ENCODE results near the gene TNFRSF11A.

The TNFRSF11A gene

GRCh38 chr18:62294073-62294472, 31.0 kb upstream of the TNFRSF11A start:
- no peaks in the 10 kb centered on the region for H3K79me2 ChIP-seq (ENCODE audit: control insufficient read depth, insufficient read depth, low read length, poor library complexity)
- no peak overlapping the region for H3K4me3 ChIP-seq (ENCODE audit: low read depth, low read length)
- H3K9me3 ChIP-seq (ENCODE audit: insufficient read depth, low read depth, low read length) = no peaks in the 10 kb centered on the region
- H3K23ac ChIP-seq (ENCODE audit: low read length) = no peak overlapping the region
- H2AFZ ChIP-seq (ENCODE audit: insufficient read depth, low read length, poor library complexity) = no peak overlapping the region
- H3K4me2 ChIP-seq (ENCODE audit: low read length) = no peak overlapping the region
- no peak for DNase-seq
- no peak overlapping the region for H4K8ac ChIP-seq (ENCODE audit: low read depth, low read length)
- H3K9ac ChIP-seq (ENCODE audit: low read length) = no peak overlapping the region
- no peaks in the 10 kb centered on the region for H3K36me3 ChIP-seq (ENCODE audit: control insufficient read depth in 1 of 2, insufficient read depth in 2 of 2, low read length in 2 of 2)
- H4K12ac ChIP-seq (ENCODE audit: low read depth, low read length) = no peak overlapping the region
- no peak overlapping the region for H2AK5ac ChIP-seq (ENCODE audit: low read length)
- H3K27me3 ChIP-seq (ENCODE audit: insufficient read depth, low read length) = no peaks in the 10 kb centered on the region
- H2BK12ac ChIP-seq (ENCODE audit: low read length) = no peak overlapping the region
- H2BK5ac ChIP-seq (ENCODE audit: low read depth, low read length, poor library complexity) = no peak overlapping the region
- no peak overlapping the region for H3K18ac ChIP-seq (ENCODE audit: low read length)
- no peak overlapping the region for H2BK120ac ChIP-seq (ENCODE audit: insufficient read depth, low read length, poor library complexity)
- no peaks in the 10 kb centered on the region for H3K79me1 ChIP-seq (ENCODE audit: low read length)
- no peaks in the 10 kb centered on the region for H3K4me1 ChIP-seq (ENCODE audit: control insufficient read depth in 1 of 2, insufficient read depth in 2 of 2, low read length in 2 of 2)
- H3K4ac ChIP-seq (ENCODE audit: low read depth, low read length) = no peak overlapping the region
- H4K91ac ChIP-seq (ENCODE audit: low read depth, low read length) = no peak overlapping the region
- no peak overlapping the region for H3K27ac ChIP-seq (ENCODE audit: low read depth, low read length)
- no peak overlapping the region for H3K14ac ChIP-seq (ENCODE audit: low read length)

GRCh38 chr18:62300359-62300963, 24.6 kb upstream of the TNFRSF11A start:
- no peaks in the 10 kb centered on the region for H3K27me3 ChIP-seq (ENCODE audit: insufficient read depth, low read length)
- H2AFZ ChIP-seq (ENCODE audit: insufficient read depth, low read length, poor library complexity) = no peak overlapping the region
- no peak overlapping the region for H4K12ac ChIP-seq (ENCODE audit: low read depth, low read length)
- no peak overlapping the region for H3K23ac ChIP-seq (ENCODE audit: low read length)
- DNase-seq = no peak
- no peaks in the 10 kb centered on the region for H3K79me2 ChIP-seq (ENCODE audit: control insufficient read depth, insufficient read depth, low read length, poor library complexity)
- H3K9ac ChIP-seq (ENCODE audit: low read length) = no peak overlapping the region
- WGBS (ENCODE audit: extremely low coverage, insufficient coverage, insufficient read length) = no CpG with 5 or more reads among the region's 3 CpGs
- no peak overlapping the region for H3K4me2 ChIP-seq (ENCODE audit: low read length)
- H4K91ac ChIP-seq (ENCODE audit: low read depth, low read length) = no peak overlapping the region
- H4K8ac ChIP-seq (ENCODE audit: low read depth, low read length) = no peak overlapping the region
- H3K79me1 ChIP-seq (ENCODE audit: low read length) = no peaks in the 10 kb centered on the region
- H3K36me3 ChIP-seq (ENCODE audit: control insufficient read depth in 1 of 2, insufficient read depth in 2 of 2, low read length in 2 of 2) = peaks cover 2 to 4% of the 10 kb centered on the region in 2 experiments
- H2BK12ac ChIP-seq (ENCODE audit: low read length) = no peak overlapping the region
- H3K14ac ChIP-seq (ENCODE audit: low read length) = no peak overlapping the region
- H3K18ac ChIP-seq (ENCODE audit: low read length) = no peak overlapping the region
- no peak overlapping the region for H3K4me3 ChIP-seq (ENCODE audit: low read depth, low read length)
- H3K9me3 ChIP-seq (ENCODE audit: insufficient read depth, low read depth, low read length) = no peaks in the 10 kb centered on the region
- H3K4me1 ChIP-seq (ENCODE audit: control insufficient read depth in 1 of 2, insufficient read depth in 2 of 2, low read length in 2 of 2) = no peaks in the 10 kb centered on the region
- H2BK5ac ChIP-seq (ENCODE audit: low read depth, low read length, poor library complexity) = no peak overlapping the region
- no peak overlapping the region for H3K27ac ChIP-seq (ENCODE audit: low read depth, low read length)
- no peak overlapping the region for H3K4ac ChIP-seq (ENCODE audit: low read depth, low read length)
- H2AK5ac ChIP-seq (ENCODE audit: low read length) = no peak overlapping the region
- H2BK120ac ChIP-seq (ENCODE audit: insufficient read depth, low read length, poor library complexity) = no peak overlapping the region

GRCh38 chr18:62301322-62301721, 23.8 kb upstream of the TNFRSF11A start:
- H3K4me2 ChIP-seq (ENCODE audit: low read length) = no peak overlapping the region
- no CpG with 5 or more reads among the region's 1 CpG for WGBS (ENCODE audit: extremely low coverage, insufficient coverage, insufficient read length)
- H2AK5ac ChIP-seq (ENCODE audit: low read length) = no peak overlapping the region
- H3K9me3 ChIP-seq (ENCODE audit: insufficient read depth, low read depth, low read length) = no peaks in the 10 kb centered on the region
- H3K4me1 ChIP-seq (ENCODE audit: control insufficient read depth in 1 of 2, insufficient read depth in 2 of 2, low read length in 2 of 2) = no peaks in the 10 kb centered on the region
- no peak overlapping the region for H4K12ac ChIP-seq (ENCODE audit: low read depth, low read length)
- DNase-seq = no peak
- no peaks in the 10 kb centered on the region for H3K79me1 ChIP-seq (ENCODE audit: low read length)
- no peak overlapping the region for H2BK12ac ChIP-seq (ENCODE audit: low read length)
- peaks cover 2 to 4% of the 10 kb centered on the region in 2 experiments for H3K36me3 ChIP-seq (ENCODE audit: control insufficient read depth in 1 of 2, insufficient read depth in 2 of 2, low read length in 2 of 2)
- H3K14ac ChIP-seq (ENCODE audit: low read length) = no peak overlapping the region
- H3K18ac ChIP-seq (ENCODE audit: low read length) = no peak overlapping the region
- no peak overlapping the region for H4K8ac ChIP-seq (ENCODE audit: low read depth, low read length)
- H2AFZ ChIP-seq (ENCODE audit: insufficient read depth, low read length, poor library complexity) = no peak overlapping the region
- H4K91ac ChIP-seq (ENCODE audit: low read depth, low read length) = no peak overlapping the region
- H3K9ac ChIP-seq (ENCODE audit: low read length) = no peak overlapping the region
- H3K27ac ChIP-seq (ENCODE audit: low read depth, low read length) = no peak overlapping the region
- no peaks in the 10 kb centered on the region for H3K79me2 ChIP-seq (ENCODE audit: control insufficient read depth, insufficient read depth, low read length, poor library complexity)
- H3K27me3 ChIP-seq (ENCODE audit: insufficient read depth, low read length) = no peaks in the 10 kb centered on the region
- H2BK120ac ChIP-seq (ENCODE audit: insufficient read depth, low read length, poor library complexity) = no peak overlapping the region
- no peak overlapping the region for H2BK5ac ChIP-seq (ENCODE audit: low read depth, low read length, poor library complexity)
- H3K23ac ChIP-seq (ENCODE audit: low read length) = no peak overlapping the region
- no peak overlapping the region for H3K4ac ChIP-seq (ENCODE audit: low read depth, low read length)
- H3K4me3 ChIP-seq (ENCODE audit: low read depth, low read length) = no peak overlapping the region

GRCh38 chr18:62312851-62313250, 12.3 kb upstream of the TNFRSF11A start:
- Histone ChIP-seq H3K23ac (ENCODE audit: low read length) (no peak overlapping the region), H3K27me3 (ENCODE audit: insufficient read depth, low read length) (no peaks in the 10 kb centered on the region)

More at GRCh38 chr18:62312851-62313250, 12.3 kb upstream of the TNFRSF11A start:
- Histone ChIP-seq H4K12ac (ENCODE audit: low read depth, low read length) (no peak overlapping the region), H2BK12ac (ENCODE audit: low read length) (no peak overlapping the region), H3K4ac (ENCODE audit: low read depth, low read length) (no peak overlapping the region), H3K4me2 (ENCODE audit: low read length) (no peak overlapping the region), H2BK5ac (ENCODE audit: low read depth, low read length, poor library complexity) (no peak overlapping the region), H3K9me3 (ENCODE audit: insufficient read depth, low read depth, low read length) (no peaks in the 10 kb centered on the region), H2AK5ac (ENCODE audit: low read length) (no peak overlapping the region), H3K79me1 (ENCODE audit: low read length) (no peaks in the 10 kb centered on the region), H2AFZ (ENCODE audit: insufficient read depth, low read length, poor library complexity) (no peak overlapping the region), H3K79me2 (ENCODE audit: control insufficient read depth, insufficient read depth, low read length, poor library complexity) (no peaks in the 10 kb centered on the region), H3K4me1 (ENCODE audit: control insufficient read depth in 1 of 2, insufficient read depth in 2 of 2, low read length in 2 of 2) (no peaks in the 10 kb centered on the region), H2BK120ac (ENCODE audit: insufficient read depth, low read length, poor library complexity) (no peak overlapping the region), H3K27ac (ENCODE audit: low read depth, low read length) (no peak overlapping the region), H3K36me3 (ENCODE audit: control insufficient read depth in 1 of 2, insufficient read depth in 2 of 2, low read length in 2 of 2) (peaks cover 5 to 7% of the 10 kb centered on the region in 2 experiments), H3K4me3 (ENCODE audit: low read depth, low read length) (no peak overlapping the region), H4K8ac (ENCODE audit: low read depth, low read length) (no peak overlapping the region), H3K18ac (ENCODE audit: low read length) (no peak overlapping the region), H4K91ac (ENCODE audit: low read depth, low read length) (no peak overlapping the region), H3K14ac (ENCODE audit: low read length) (no peak overlapping the region), H3K9ac (ENCODE audit: low read length) (no peak overlapping the region)
- WGBS (ENCODE audit: extremely low coverage, insufficient coverage, insufficient read length) = no CpG with 5 or more reads among the region's 1 CpG
- no peak for DNase-seq

Measured in trophoblast cell (in vitro differentiated cells and primary cell).